ENCODE measurements around the gene TSSK3. TPM values are rescaled to one million over a fixed set of nuclear protein-coding genes. Genes with fewer than 3 reads are reported as not detected.

Gene TSSK3
- 1 to 10 TPM in 1 of 4 donors, under 1 TPM in 2, not detected in 1; 0.42 to 1.5 (median 0.84) TPM for total RNA-seq

- no peak for DNase-seq (ENCODE audit: low spot score in 2 of 2)
- 75 to 82% methylated on average over 17 of the region's 17 CpGs for WGBS, 2 donors
- intact Hi-C loops (cut with DNase I; ENCODE audit: low total_unique reads), result no loop called here
- no peak within 1 kb of the TSS for H3K4me3 ChIP-seq (ENCODE audit: low read depth, poor library complexity, severe bottlenecking)
- TF ChIP-seq CTCF (IDR thresholded peaks at IDR 0.05) (no peak), POLR2A (IDR thresholded peaks at IDR 0.05) (no peak)
Measured at GRCh38 chr1:32362474-32363313, at the start of gene TSSK3, which contains the start of gene FAM229A. Gene TSSK3 (plus strand): TSS chr1:32362539. CDS start chr1:32362702, 163 bp downstream. Gene FAM229A (minus strand): TSS chr1:32362485. CDS start chr1:32362091, 394 bp downstream.

- no peak for DNase-seq (ENCODE audit: low spot score in 2 of 2)
- H3K4me3 ChIP-seq (ENCODE audit: low read depth, poor library complexity, severe bottlenecking), result no peak overlapping the region
- 73 to 85% methylated on average over 3 of the region's 3 CpGs for WGBS, 2 donors
- TF ChIP-seq CTCF (IDR thresholded peaks at IDR 0.05) (no peak), POLR2A (IDR thresholded peaks at IDR 0.05) (no peak)
- intact Hi-C loops (cut with DNase I; ENCODE audit: low total_unique reads), result no loop called here
Measured at GRCh38 chr1:32316903-32317277, 45.4 kb upstream of the TSSK3 start.

GRCh38 chr1:32318127-32318869 lies 44.0 kb upstream of the TSSK3 start:
- WGBS, 2 donors, result 95 to 96% methylated on average over 10 of the region's 10 CpGs
- H3K4me3 ChIP-seq (ENCODE audit: low read depth, poor library complexity, severe bottlenecking), result no peak overlapping the region
- intact Hi-C loops (cut with DNase I; ENCODE audit: low total_unique reads), result no loop called here
- no peak for TF ChIP-seq POLR2A (IDR thresholded peaks at IDR 0.05)
- TF ChIP-seq CTCF (IDR thresholded peaks at IDR 0.05), result no peak
- no peak for DNase-seq (ENCODE audit: low spot score in 2 of 2)

- no peak for DNase-seq (ENCODE audit: low spot score in 2 of 2)
- WGBS, 2 donors, result 56 to 63% methylated on average over 5 of the region's 5 CpGs
- TF ChIP-seq POLR2A (IDR thresholded peaks at IDR 0.05) (no peak), CTCF (IDR thresholded peaks at IDR 0.05) (no peak)
- no peak overlapping the region for H3K4me3 ChIP-seq (ENCODE audit: low read depth, poor library complexity, severe bottlenecking)
- intact Hi-C loops (cut with DNase I; ENCODE audit: low total_unique reads), result no loop called here
Measured at GRCh38 chr1:32321712-32322291, 40.5 kb upstream of the TSSK3 start.

- H3K4me3 ChIP-seq (ENCODE audit: low read depth, poor library complexity, severe bottlenecking), result no peak overlapping the region
- TF ChIP-seq CTCF (IDR thresholded peaks at IDR 0.05), result no peak
- TF ChIP-seq POLR2A (IDR thresholded peaks at IDR 0.05), result no peak
- intact Hi-C loops (cut with DNase I; ENCODE audit: low total_unique reads), result no loop called here
- WGBS, 2 donors, result 93 to 99% methylated on average over 11 of the region's 11 CpGs
- no peak for DNase-seq (ENCODE audit: low spot score in 2 of 2)
Measured at GRCh38 chr1:32327204-32327603, 35.1 kb upstream of the TSSK3 start.
